K562 (cell line): Measurements from ENCODE around the gene GNB5.

Experiments
- ESRRA ChIP-seq: fragments of 450-650 bp; IDR thresholded peaks from 2 replicates; pipeline ENCODE4 v1.6.1; 2014; ENCODE audit warnings: low read depth, mild to moderate bottlenecking, moderate library complexity, borderline replicate concordance
- MAX ChIP-seq: sonication (generic); formaldehyde crosslinking; IDR thresholded peaks from 2 replicates; pipeline ENCODE4 v1.9.0; 2022; ENCODE audit warnings: mild to moderate bottlenecking, missing genetic modification reagents
- MAZ ChIP-seq, 2 experiments: fragments of 450-650 bp in 1 of 2; sonication (generic) in 1 of 2; formaldehyde crosslinking; IDR thresholded peaks in 1 of 2; conservative IDR thresholded peaks in 1 of 2; 2 replicates each; pipeline versions ENCODE4 v1.4.0 to v1.5.0; 2020; ENCODE audit warnings: mild to moderate bottlenecking in 1 of 2, missing genetic modification reagents in 1 of 2
- MECOM ChIP-seq: fragments of 250-450 bp; sonication (Bioruptor Pico); IDR thresholded peaks from 2 replicates; pipeline ENCODE4 v1.8.0; 2022; ENCODE audit warnings: inconsistent platforms
- SIN3A ChIP-seq, 2 experiments: fragments of 150-350 bp in 1 of 2; IDR thresholded peaks; 2 replicates each; pipeline ENCODE4 v1.6.1; 2011 to 2016; ENCODE audit warnings: borderline replicate concordance in 2 of 2, low read depth in 2 of 2, low read length in 2 of 2, mild to moderate bottlenecking in 2 of 2, moderate library complexity in 2 of 2; ENCODE audit not compliant: control insufficient read depth in 1 of 2
- TF ChIP-seq, protein P1 (sequence below), 3 experiments: IDR thresholded peaks in 2 of 3; conservative IDR thresholded peaks in 1 of 3; 2 replicates each; pipeline ENCODE4 v1.5.1; 2011 to 2012; ENCODE audit warnings: low read length in 3 of 3, mild to moderate bottlenecking in 3 of 3, control low read depth in 2 of 3, improper control_type of control experiment in 1 of 3, inconsistent platforms in 1 of 3, low read depth in 1 of 3, mixed read lengths in 1 of 3, moderate library complexity in 1 of 3; ENCODE audit not compliant: insufficient read depth in 2 of 3

DNA sequence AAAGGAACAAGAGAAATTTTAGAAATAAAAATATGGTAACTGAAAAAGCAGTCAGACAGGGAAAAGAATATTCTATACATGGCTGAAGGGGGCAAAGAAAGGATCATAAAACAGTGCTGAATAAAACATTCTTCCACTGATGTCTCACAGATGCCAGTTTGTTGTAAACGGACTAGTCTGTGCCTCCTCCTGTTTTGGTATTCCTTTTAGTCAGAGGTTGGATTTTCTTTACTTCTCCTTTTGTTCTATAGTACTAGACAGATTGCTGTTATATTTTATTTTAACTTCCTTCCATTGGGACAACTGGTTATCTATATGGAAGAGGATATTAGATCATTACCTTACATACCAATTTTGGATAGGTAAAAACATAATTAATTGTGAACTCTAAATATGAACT lies 16.0 kb upstream of the GNB5 start:
- no peak for TF ChIP-seq MAX (CRISPR knock-in tag)
- TF ChIP-seq MAZ (CRISPR knock-in tag; conservative IDR thresholded peaks at IDR 0.05 in 1 of 2, IDR thresholded peaks at IDR 0.05 in 1 of 2): no peak
- TF ChIP-seq, protein P1, sequence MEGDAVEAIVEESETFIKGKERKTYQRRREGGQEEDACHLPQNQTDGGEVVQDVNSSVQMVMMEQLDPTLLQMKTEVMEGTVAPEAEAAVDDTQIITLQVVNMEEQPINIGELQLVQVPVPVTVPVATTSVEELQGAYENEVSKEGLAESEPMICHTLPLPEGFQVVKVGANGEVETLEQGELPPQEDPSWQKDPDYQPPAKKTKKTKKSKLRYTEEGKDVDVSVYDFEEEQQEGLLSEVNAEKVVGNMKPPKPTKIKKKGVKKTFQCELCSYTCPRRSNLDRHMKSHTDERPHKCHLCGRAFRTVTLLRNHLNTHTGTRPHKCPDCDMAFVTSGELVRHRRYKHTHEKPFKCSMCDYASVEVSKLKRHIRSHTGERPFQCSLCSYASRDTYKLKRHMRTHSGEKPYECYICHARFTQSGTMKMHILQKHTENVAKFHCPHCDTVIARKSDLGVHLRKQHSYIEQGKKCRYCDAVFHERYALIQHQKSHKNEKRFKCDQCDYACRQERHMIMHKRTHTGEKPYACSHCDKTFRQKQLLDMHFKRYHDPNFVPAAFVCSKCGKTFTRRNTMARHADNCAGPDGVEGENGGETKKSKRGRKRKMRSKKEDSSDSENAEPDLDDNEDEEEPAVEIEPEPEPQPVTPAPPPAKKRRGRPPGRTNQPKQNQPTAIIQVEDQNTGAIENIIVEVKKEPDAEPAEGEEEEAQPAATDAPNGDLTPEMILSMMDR (IDR thresholded peaks at IDR 0.05 in 2 of 3, conservative IDR thresholded peaks at IDR 0.05 in 1 of 3; ENCODE audit: insufficient read depth in 2 of 3, low read depth in 1 of 3, low read length in 3 of 3): no peak
- no peak for TF ChIP-seq ESRRA
- TF ChIP-seq MECOM (CRISPR knock-in tag): no peak
- no peak for TF ChIP-seq SIN3A (IDR thresholded peaks at IDR 0.05; ENCODE audit: borderline replicate concordance in 2 of 2, control insufficient read depth in 1 of 2, low read depth in 2 of 2, low read length in 2 of 2)
